Measurements from ENCODE around the gene SAA1.

Gene SAA1

DNA sequence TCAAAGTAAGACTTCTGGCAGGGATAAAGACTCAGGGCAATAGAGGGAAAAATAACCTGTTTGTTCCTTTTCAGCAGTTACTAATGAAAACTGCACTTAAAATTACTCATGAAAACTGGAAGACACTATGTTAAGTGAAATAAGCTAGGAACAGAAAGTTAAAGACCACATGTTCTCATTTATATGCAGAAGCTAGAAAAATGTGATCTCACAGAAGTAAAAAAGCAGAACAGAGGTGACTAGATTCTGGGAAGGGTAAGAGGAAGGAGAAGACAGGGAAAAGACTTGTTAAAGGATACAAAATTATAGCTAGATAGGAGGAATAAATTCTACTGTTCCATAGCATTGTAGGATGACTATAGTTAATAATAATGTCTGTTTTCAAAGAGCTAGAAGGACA lies 33.7 kb downstream of the SAA1 start:
- DNase-seq (ENCODE audit: low spot score in 2 of 2) = no peak
- H3K27ac Mint-ChIP-seq (ENCODE audit: low read depth) = no peak overlapping the region
- no peak for ATAC-seq (replicated peaks; ENCODE audit: extremely low read depth, poor library complexity, severe bottlenecking)
- no peaks in the 10 kb centered on the region for H3K9me3 Mint-ChIP-seq
- H3K27me3 Mint-ChIP-seq = no peaks in the 10 kb centered on the region
- peaks cover 71% of the 10 kb centered on the region for H3K36me3 Mint-ChIP-seq (ENCODE audit: insufficient read depth)
- no peak overlapping the region for H3K4me3 Mint-ChIP-seq
- H3K4me1 Mint-ChIP-seq = no peaks in the 10 kb centered on the region

DNA sequence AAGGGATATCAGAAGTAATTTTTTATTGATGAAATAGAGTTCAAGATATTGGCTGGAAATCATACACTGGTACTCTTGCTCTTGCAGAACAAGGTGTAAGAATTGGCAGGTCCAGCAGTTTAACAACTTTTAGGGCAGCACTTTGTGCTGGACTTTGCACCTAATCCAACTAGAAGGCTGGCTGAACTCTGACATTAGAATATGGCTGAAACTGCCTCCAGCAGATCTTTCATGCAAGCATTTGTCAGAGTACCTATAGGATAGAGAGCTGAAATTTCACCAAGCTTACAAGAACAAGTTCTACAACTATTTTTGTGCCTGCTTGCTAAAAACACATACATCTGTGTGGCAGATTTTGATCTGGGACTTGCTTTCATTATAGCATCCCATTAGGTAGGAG lies 38.7 kb downstream of the SAA1 start:
- DNase-seq (ENCODE audit: low spot score in 2 of 2) = no peak
- Mint-ChIP-seq H3K36me3 (ENCODE audit: insufficient read depth) (peaks cover 63% of the 10 kb centered on the region), H3K4me3 (no peak overlapping the region), H3K9me3 (no peaks in the 10 kb centered on the region), H3K27me3 (no peaks in the 10 kb centered on the region), H3K27ac (ENCODE audit: low read depth) (no peak overlapping the region), H3K4me1 (no peaks in the 10 kb centered on the region)
- ATAC-seq (replicated peaks; ENCODE audit: extremely low read depth, poor library complexity, severe bottlenecking) = no peak

GRCh38 chr11:18307461-18308139 lies 41.5 kb downstream of the SAA1 start:
- Mint-ChIP-seq H3K4me3 (no peak overlapping the region), H3K9me3 (no peaks in the 10 kb centered on the region), H3K27me3 (no peaks in the 10 kb centered on the region), H3K27ac (ENCODE audit: low read depth) (no peak overlapping the region), H3K4me1 (no peaks in the 10 kb centered on the region), H3K36me3 (ENCODE audit: insufficient read depth) (peaks cover 58% of the 10 kb centered on the region)
- DNase-seq (ENCODE audit: low spot score in 2 of 2) = no peak
- no peak for ATAC-seq (replicated peaks; ENCODE audit: extremely low read depth, poor library complexity, severe bottlenecking)

- no peak overlapping the region for H3K4me3 Mint-ChIP-seq
- no peak overlapping the region for H3K27ac Mint-ChIP-seq (ENCODE audit: low read depth)
- ATAC-seq (replicated peaks; ENCODE audit: extremely low read depth, poor library complexity, severe bottlenecking) (no peak), DNase-seq (ENCODE audit: low spot score in 2 of 2) (no peak)
- H3K36me3 Mint-ChIP-seq (ENCODE audit: insufficient read depth) = peaks cover 56% of the 10 kb centered on the region
- no peaks in the 10 kb centered on the region for H3K9me3 Mint-ChIP-seq
- no peaks in the 10 kb centered on the region for H3K4me1 Mint-ChIP-seq
- H3K27me3 Mint-ChIP-seq = no peaks in the 10 kb centered on the region
These were observed 42.2 kb downstream of the SAA1 start for GRCh38 chr11:18308242-18308641.

GRCh38 chr11:18309691-18310090 lies 43.6 kb downstream of the SAA1 start:
- no peak overlapping the region for H3K27ac Mint-ChIP-seq (ENCODE audit: low read depth)
- H3K4me1 Mint-ChIP-seq = peaks cover under 1% of the 10 kb centered on the region
- no peak overlapping the region for H3K4me3 Mint-ChIP-seq
- DNase-seq (ENCODE audit: low spot score in 2 of 2) (no peak), ATAC-seq (replicated peaks; ENCODE audit: extremely low read depth, poor library complexity, severe bottlenecking) (no peak)
- H3K36me3 Mint-ChIP-seq (ENCODE audit: insufficient read depth) = peaks cover 50% of the 10 kb centered on the region
- no peaks in the 10 kb centered on the region for H3K27me3 Mint-ChIP-seq
- H3K9me3 Mint-ChIP-seq = no peaks in the 10 kb centered on the region

DNA sequence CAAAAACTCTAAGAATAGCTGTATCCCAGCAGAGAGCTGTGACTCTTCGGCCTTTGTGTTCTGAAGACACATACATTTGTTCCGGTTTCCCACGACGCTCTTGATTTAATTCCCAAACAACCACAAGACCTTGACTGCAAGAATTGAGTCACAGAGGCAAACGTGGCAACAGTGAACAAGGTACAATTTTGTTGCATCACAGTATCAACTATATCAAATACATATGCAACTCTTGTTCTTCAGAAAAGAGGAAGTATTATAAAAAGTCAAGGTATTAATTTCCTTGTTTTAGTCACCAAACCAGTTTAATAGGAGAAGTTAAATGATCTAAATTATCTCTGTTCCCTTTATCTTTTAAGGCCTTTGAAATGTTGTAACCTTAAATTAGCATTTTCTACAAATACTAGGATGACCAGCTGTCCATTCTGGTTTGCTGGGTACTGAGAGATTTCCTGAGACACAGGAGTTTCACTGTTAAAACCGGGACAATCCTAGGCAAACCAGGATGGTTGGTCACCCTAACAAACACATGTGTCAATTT lies 44.8 kb downstream of the SAA1 start:
- Mint-ChIP-seq H3K9me3 (no peaks in the 10 kb centered on the region), H3K4me1 (peaks cover 11% of the 10 kb centered on the region), H3K4me3 (no peak overlapping the region), H3K27ac (ENCODE audit: low read depth) (no peak overlapping the region), H3K36me3 (ENCODE audit: insufficient read depth) (peaks cover 47% of the 10 kb centered on the region), H3K27me3 (no peaks in the 10 kb centered on the region)
- ATAC-seq (replicated peaks; ENCODE audit: extremely low read depth, poor library complexity, severe bottlenecking) (no peak), DNase-seq (ENCODE audit: low spot score in 2 of 2) (no peak)

GRCh38 chr11:18312012-18312411 lies 45.9 kb downstream of the SAA1 start:
- Mint-ChIP-seq H3K4me3 (no peak overlapping the region), H3K36me3 (ENCODE audit: insufficient read depth) (peaks cover 44% of the 10 kb centered on the region), H3K27me3 (no peaks in the 10 kb centered on the region), H3K27ac (ENCODE audit: low read depth) (peak overlapping the region; percentile 9), H3K4me1 (peaks cover 13% of the 10 kb centered on the region), H3K9me3 (no peaks in the 10 kb centered on the region)
- ATAC-seq (replicated peaks; ENCODE audit: extremely low read depth, poor library complexity, severe bottlenecking) = no peak
- DNase-seq (ENCODE audit: low spot score in 2 of 2) = no peak

- H3K27ac Mint-ChIP-seq (ENCODE audit: low read depth) = no peak overlapping the region
- ATAC-seq (replicated peaks; ENCODE audit: extremely low read depth, poor library complexity, severe bottlenecking) = no peak
- no peak for DNase-seq (ENCODE audit: low spot score in 2 of 2)
- H3K27me3 Mint-ChIP-seq = no peaks in the 10 kb centered on the region
- H3K4me3 Mint-ChIP-seq = no peak overlapping the region
- peaks cover 43% of the 10 kb centered on the region for H3K36me3 Mint-ChIP-seq (ENCODE audit: insufficient read depth)
- H3K9me3 Mint-ChIP-seq = no peaks in the 10 kb centered on the region
- H3K4me1 Mint-ChIP-seq = peaks cover 18% of the 10 kb centered on the region
These were observed 46.8 kb downstream of the SAA1 start for GRCh38 chr11:18312663-18313420.

DNA sequence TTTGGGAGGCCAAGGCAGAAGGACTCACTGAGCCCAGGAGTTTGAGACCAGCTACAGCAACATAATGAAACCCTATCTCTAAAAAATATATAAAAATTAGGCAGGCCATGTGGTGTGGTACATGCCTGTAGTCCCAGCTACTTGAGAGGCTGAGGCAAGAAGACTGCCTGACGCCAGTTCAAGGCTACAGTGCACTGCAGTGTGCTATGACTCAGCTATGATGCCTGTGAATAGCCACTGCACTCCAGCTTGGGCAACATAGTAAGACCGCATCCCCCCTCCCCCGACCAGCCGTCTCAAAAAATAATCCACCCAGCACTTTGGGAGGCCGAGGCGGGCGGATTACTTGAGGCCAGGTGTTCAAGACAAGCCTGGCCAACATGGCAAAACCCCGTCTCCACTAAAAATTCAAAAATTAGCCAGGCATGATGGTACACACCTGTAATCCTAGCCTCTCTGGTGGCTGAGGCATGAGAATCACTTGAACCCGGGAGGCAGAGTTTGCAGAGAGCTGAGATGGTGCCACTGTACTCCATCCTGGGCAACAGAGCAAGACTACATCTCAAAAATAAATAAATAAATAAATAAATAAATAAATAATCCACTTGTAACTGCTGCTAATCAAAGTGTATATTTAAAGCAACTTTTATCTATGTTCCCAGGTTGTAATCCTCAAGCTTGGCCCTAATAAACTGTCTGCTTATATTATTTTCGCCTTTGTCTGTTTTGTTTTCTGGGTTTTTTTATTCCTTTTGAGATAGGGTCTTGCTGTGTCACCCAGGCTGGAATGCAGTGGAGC lies 48.1 kb downstream of the SAA1 start:
- no peak overlapping the region for H3K27ac Mint-ChIP-seq (ENCODE audit: low read depth)
- ATAC-seq (replicated peaks; ENCODE audit: extremely low read depth, poor library complexity, severe bottlenecking) (no peak), DNase-seq (ENCODE audit: low spot score in 2 of 2) (no peak)
- no peaks in the 10 kb centered on the region for H3K27me3 Mint-ChIP-seq
- peaks cover 33% of the 10 kb centered on the region for H3K36me3 Mint-ChIP-seq (ENCODE audit: insufficient read depth)
- H3K4me1 Mint-ChIP-seq = peaks cover 31% of the 10 kb centered on the region
- no peak overlapping the region for H3K4me3 Mint-ChIP-seq
- no peaks in the 10 kb centered on the region for H3K9me3 Mint-ChIP-seq

GRCh38 chr11:18314784-18315523 lies 48.9 kb downstream of the SAA1 start:
- H3K27ac Mint-ChIP-seq (ENCODE audit: low read depth) = no peak overlapping the region
- peaks cover 30% of the 10 kb centered on the region for H3K36me3 Mint-ChIP-seq (ENCODE audit: insufficient read depth)
- peaks cover 39% of the 10 kb centered on the region for H3K4me1 Mint-ChIP-seq
- ATAC-seq (replicated peaks; ENCODE audit: extremely low read depth, poor library complexity, severe bottlenecking) (no peak), DNase-seq (ENCODE audit: low spot score in 2 of 2) (no peak)
- H3K4me3 Mint-ChIP-seq = no peak overlapping the region
- no peaks in the 10 kb centered on the region for H3K9me3 Mint-ChIP-seq
- H3K27me3 Mint-ChIP-seq = no peaks in the 10 kb centered on the region

GRCh38 chr11:18315893-18316292 lies 49.8 kb downstream of the SAA1 start:
- peaks cover 48% of the 10 kb centered on the region for H3K4me1 Mint-ChIP-seq
- peaks cover 22% of the 10 kb centered on the region for H3K36me3 Mint-ChIP-seq (ENCODE audit: insufficient read depth)
- no peak for ATAC-seq (replicated peaks; ENCODE audit: extremely low read depth, poor library complexity, severe bottlenecking)
- H3K27ac Mint-ChIP-seq (ENCODE audit: low read depth) = no peak overlapping the region
- no peak for DNase-seq (ENCODE audit: low spot score in 2 of 2)
- no peak overlapping the region for H3K4me3 Mint-ChIP-seq
- no peaks in the 10 kb centered on the region for H3K9me3 Mint-ChIP-seq
- no peaks in the 10 kb centered on the region for H3K27me3 Mint-ChIP-seq

- DNase-seq (ENCODE audit: low spot score in 2 of 2) (no peak), ATAC-seq (replicated peaks; ENCODE audit: extremely low read depth, poor library complexity, severe bottlenecking) (no peak)
- Mint-ChIP-seq H3K27ac (ENCODE audit: low read depth) (no peak overlapping the region), H3K4me3 (no peak overlapping the region), H3K9me3 (no peaks in the 10 kb centered on the region), H3K36me3 (ENCODE audit: insufficient read depth) (peaks cover 31% of the 10 kb centered on the region), H3K4me1 (peaks cover 62% of the 10 kb centered on the region), H3K27me3 (no peaks in the 10 kb centered on the region)
These were observed 51.5 kb downstream of the SAA1 start for GRCh38 chr11:18317551-18317950.

Measured in central memory CD8-positive, alpha-beta T cell (primary cell).